GM12878 (cell line): ENCODE measurements around the gene SLC7A5. TPM values are rescaled to one million over a fixed set of nuclear protein-coding genes. Genes with fewer than 3 reads are reported as not detected.

Experiments used
- ATAC-seq: fragments of 200-7000 bp; cut with Tn5 transposase; 3 replicates; pipeline ENCODE4 v1.9.1; 2020; ENCODE audit warnings: mild to moderate bottlenecking, moderate library complexity
- BruUV-seq: library from RNA; stranded (reverse); fragments of 400-500 nt; replicated peaks from 2 replicates; lab custom pipeline; 2021; lab: Mats Ljungman, UMichigan
- CTCF ChIA-PET: fragments of 300-600 bp; sonication (Branson Sonifier 250); formaldehyde crosslinking; extraction: SDS; loops from one replicate; lab custom pipeline; 2021; ENCODE audit warnings: inconsistent platforms; lab: Yijun Ruan, JAX
- POLR2A ChIA-PET: fragments of 350-600 bp; formaldehyde crosslinking; extraction: SDS; loops from one replicate; lab custom pipeline; 2021; ENCODE audit warnings: inconsistent platforms; lab: Charles Lee
- RAD21 ChIA-PET: fragments of 300-600 bp; sonication (Branson Sonifier 250); formaldehyde crosslinking; loops from one replicate; lab custom pipeline; 2023; ENCODE audit warnings: antibody characterized with exemption; ENCODE audit not compliant: unreplicated experiment; lab: Charles Lee
- SMC1A ChIA-PET: fragments of 300-600 bp; sonication (Branson Sonifier 250); formaldehyde crosslinking; loops from one replicate; lab custom pipeline; 2023; ENCODE audit not compliant: unreplicated experiment, uncharacterized antibody; lab: Charles Lee
- DNase-seq: peaks from one replicate; pipeline ENCODE4 v3.0.0-alpha.2; 2011; ENCODE audit warnings: low read depth, low spot score
- FAIRE-seq: peaks from 3 replicates; lab custom pipeline; 2011; peaks lifted over from hg19 to GRCh38; lab: Jason Lieb, UNC
- H2AFZ ChIP-seq: 2 replicates; pipeline ENCODE4 v1.6.0; 2011; ENCODE audit warnings: low read depth, low read length, control low read depth; ENCODE audit not compliant: control insufficient read depth
- H3K27ac ChIP-seq: 2 replicates; pipeline ENCODE4 v1.5.1; 2011; ENCODE audit warnings: control low read depth; ENCODE audit not compliant: control insufficient read depth, insufficient read depth
- H3K27me3 ChIP-seq, 2 experiments: replicated peaks in 1 of 2; 2 replicates each; pipeline versions ENCODE4 v1.6.0 to v1.6.1; 2011; ENCODE audit warnings: low read length in 1 of 2; ENCODE audit not compliant: control insufficient read depth in 2 of 2, insufficient read depth in 2 of 2
- H3K36me3 ChIP-seq, 2 experiments: 2 replicates each; pipeline ENCODE4 v1.5.1; 2011; ENCODE audit warnings: low read length in 1 of 2; ENCODE audit not compliant: control insufficient read depth in 2 of 2, insufficient read depth in 2 of 2
- H3K4me1 ChIP-seq: 2 replicates; pipeline ENCODE4 v1.6.1; 2011; ENCODE audit warnings: mild to moderate bottlenecking, low read length, moderate library complexity, mixed read lengths; ENCODE audit not compliant: control insufficient read depth, insufficient read depth
- H3K4me2 ChIP-seq: 2 replicates; pipeline ENCODE4 v1.6.0; 2011; ENCODE audit warnings: control low read depth; ENCODE audit not compliant: control insufficient read depth, insufficient read depth
- H3K4me3 ChIP-seq: fragments of 200-600 bp; sonication (generic); 2 replicates; pipeline ENCODE4 v1.5.1; 2016
- H3K79me2 ChIP-seq: 2 replicates; pipeline ENCODE4 v1.6.0; 2011; ENCODE audit warnings: low read length; ENCODE audit not compliant: control insufficient read depth, insufficient read depth
- H3K9ac ChIP-seq: 2 replicates; pipeline ENCODE4 v1.8.0; 2011; ENCODE audit warnings: low read length, control low read depth, mixed read lengths; ENCODE audit not compliant: control insufficient read depth, insufficient read depth
- H3K9me3 ChIP-seq: replicated peaks from 3 replicates; pipeline ENCODE4 v1.5.1; 2011; ENCODE audit warnings: mild to moderate bottlenecking, low read length; ENCODE audit not compliant: control insufficient read depth, insufficient read depth
- H4K20me1 ChIP-seq: 2 replicates; pipeline ENCODE4 v1.6.0; 2011; ENCODE audit not compliant: control insufficient read depth, insufficient read depth
- KLF5 ChIP-seq: fragments of 450-650 bp; IDR thresholded peaks from 2 replicates; pipeline ENCODE4 v1.6.1; 2014; ENCODE audit warnings: mild to moderate bottlenecking; ENCODE audit not compliant: partially characterized antibody
- PAX8 ChIP-seq: fragments of 450-650 bp; IDR thresholded peaks from 2 replicates; pipeline ENCODE4 v1.6.1; 2017; ENCODE audit warnings: mild to moderate bottlenecking, moderate library complexity
- POLR2A ChIP-seq: IDR thresholded peaks from 2 replicates; pipeline ENCODE4 v1.6.1; 2011; ENCODE audit warnings: low read depth, mild to moderate bottlenecking, low read length
- POLR2AphosphoS5 ChIP-seq: IDR thresholded peaks from 2 replicates; pipeline ENCODE4 v1.6.1; 2011; ENCODE audit warnings: mild to moderate bottlenecking, low read length, inconsistent platforms
- RAD51 ChIP-seq: fragments of 450-650 bp; IDR thresholded peaks from 2 replicates; pipeline ENCODE4 v1.6.1; 2016; ENCODE audit warnings: moderate library complexity, mild to moderate bottlenecking, inconsistent platforms
- WGBS: methylation state at CpG from one replicate; pipeline ENCODE4 v1.1.6; 2016; ENCODE audit warnings: low lambda C conversion rate; ENCODE audit not compliant: insufficient replicate concordance, insufficient coverage; ENCODE audit errors: missing lambda C conversion rate; 5-methylcytosine and 5-hydroxymethylcytosine counted together
- in situ Hi-C: fragments of 300-500 bp; cut with MboI; formaldehyde crosslinking; loops from 9 replicates; pipeline ENCODE4 v1.14.3; 2018; ENCODE audit warnings: mixed read lengths
- intact Hi-C: fragments of 100-400 bp; cut with micrococcal nuclease; formaldehyde crosslinking; loops from one replicate; pipeline ENCODE4 v1.14.2; 2022; ENCODE audit not compliant: unreplicated experiment
- polyA plus RNA-seq, 11 experiments: library from polyadenylated mRNA; depleted of rRNA in 4 of 11; unstranded in 6 of 11; stranded (reverse) in 5 of 11; fragments of >200 nt; fragmentation: Nextera tagmentation in 4 of 11; fragmentation: Illumina TruSeq in 1 of 11; extraction: Ambion mirVana in 4 of 11; extraction: Trizol in 1 of 11; gene quantifications; 1 replicate in 1 of 11; 2 replicates in 10 of 11; pipeline versions ENCODE4 v1.2.1 to v1.2.3, GENCODE V29; 2011 to 2016; ENCODE audit warnings: inconsistent platforms in 2 of 11, missing spikeins in 2 of 11, low read depth in 1 of 11
- total RNA-seq, 4 experiments: library from RNA; depleted of rRNA in 3 of 4; stranded (reverse); fragments of >200 nt in 3 of 4; fragmentation: Illumina TruSeq in 1 of 4; extraction: Trizol in 1 of 4; gene quantifications; 2 replicates each; pipeline versions ENCODE4 v1.2.1 to v1.2.3, GENCODE V29; 2013 to 2021
- TF ChIP-seq, protein P1 (sequence below): fragments of 450-650 bp; IDR thresholded peaks from 2 replicates; pipeline ENCODE4 v1.6.1; 2017; ENCODE audit warnings: mild to moderate bottlenecking, moderate library complexity

SLC7A5 gene
- total and polyA plus RNA-seq, 10 of the 15 experiments (the other 5 are each of a cell fraction or from before 2014, with no cell fraction given) = 2.3 to 101 (median 35.8) TPM

- TF ChIP-seq PAX8 (no peak), KLF5 (no peak)
- H3K9ac ChIP-seq = no peak overlapping the region
- no peak overlapping the region for H3K4me3 ChIP-seq
- H3K79me2 ChIP-seq = peaks cover 27% of the 10 kb centered on the region
- intact Hi-C loops = no loop called here
- ChIA-PET RAD21 (interaction anchor here (0.6 to 5.5 kb wide), 10 partner anchors 9 to 76 kb away, joined by 3 to 102 read pairs (median 11); partner anchors contain the start of gene SLC7A5), POLR2A (interaction anchor here (0.6 to 1.5 kb wide), 4 partner anchors 23 to 72 kb away, joined by 3 to 7 read pairs (median 5); no protein-coding TSS in a partner anchor), CTCF (interaction anchor here (0.8 to 9.8 kb wide), 22 partner anchors 10 to 587 kb away, joined by 3 to 213 read pairs (median 4); partner anchors contain the start of gene SLC7A5), SMC1A (interaction anchor here (0.8 to 7.4 kb wide), 9 partner anchors 10 to 69 kb away, joined by 3 to 122 read pairs (median 7); partner anchors contain the start of gene SLC7A5)
- FAIRE-seq (no peak), ATAC-seq (no peak), DNase-seq (no peak)
- in situ Hi-C loops = no loop called here
- no peaks in the 10 kb centered on the region for H3K27me3 ChIP-seq
- no peaks in the 10 kb centered on the region; the same call in 1 of the 2 replicates for H4K20me1 ChIP-seq
- peaks cover 27 to 58% of the 10 kb centered on the region in 2 experiments for H3K36me3 ChIP-seq
- no peak overlapping the region for H3K27ac ChIP-seq
- no peak overlapping the region for H2AFZ ChIP-seq
- TSS peak; percentile 27 for BruUV-seq
- no peak overlapping the region for H3K4me2 ChIP-seq
- H3K4me1 ChIP-seq = peaks cover 14% of the 10 kb centered on the region
- 94% methylated on average over 18 of the region's 18 CpGs for WGBS
- H3K9me3 ChIP-seq = no peaks in the 10 kb centered on the region
Measured at GRCh38 chr16:87848676-87849345, 20.5 kb downstream of the SLC7A5 start.

- no peaks in the 10 kb centered on the region; the same call in 1 of the 2 replicates for H4K20me1 ChIP-seq
- H3K9me3 ChIP-seq = no peaks in the 10 kb centered on the region
Measured at GRCh38 chr16:87847785-87848675, 21.3 kb downstream of the SLC7A5 start.

More at GRCh38 chr16:87847785-87848675, 21.3 kb downstream of the SLC7A5 start:
- ATAC-seq (no peak), DNase-seq (no peak), FAIRE-seq (no peak)
- no peak overlapping the region for H3K4me2 ChIP-seq
- intact Hi-C loops = no loop called here
- ChIA-PET CTCF (interaction anchor here (0.6 to 9.8 kb wide), 11 partner anchors 21 to 68 kb away, joined by 3 to 213 read pairs (median 16); partner anchors contain the start of gene SLC7A5), POLR2A (interaction anchor here (1.0 kb wide), 1 partner anchor 12 kb away, joined by 3 read pairs; no protein-coding TSS in a partner anchor), SMC1A (interaction anchor here (0.9 to 7.4 kb wide), 4 partner anchors 21 to 69 kb away, joined by 3 to 122 read pairs (median 8); partner anchors contain the start of gene SLC7A5), RAD21 (interaction anchor here (2.5 to 2.7 kb wide), 2 partner anchors 17 to 27 kb away, joined by 15 to 22 read pairs; no protein-coding TSS in a partner anchor)
- H2AFZ ChIP-seq = no peak overlapping the region
- 97% methylated on average over 28 of the region's 28 CpGs for WGBS
- H3K4me3 ChIP-seq = no peak overlapping the region
- no TSS peak for BruUV-seq
- H3K36me3 ChIP-seq = peaks cover 27 to 63% of the 10 kb centered on the region in 2 experiments
- peaks cover 22% of the 10 kb centered on the region for H3K79me2 ChIP-seq
- TF ChIP-seq POLR2A (peak; percentile 48; the same call in 1 of the 2 replicates), POLR2AphosphoS5 (peak; percentile 42; the same call in 1 of the 2 replicates), RAD51 (peak; percentile 28; the same call in 1 of the 2 replicates)
- TF ChIP-seq, protein P1, sequence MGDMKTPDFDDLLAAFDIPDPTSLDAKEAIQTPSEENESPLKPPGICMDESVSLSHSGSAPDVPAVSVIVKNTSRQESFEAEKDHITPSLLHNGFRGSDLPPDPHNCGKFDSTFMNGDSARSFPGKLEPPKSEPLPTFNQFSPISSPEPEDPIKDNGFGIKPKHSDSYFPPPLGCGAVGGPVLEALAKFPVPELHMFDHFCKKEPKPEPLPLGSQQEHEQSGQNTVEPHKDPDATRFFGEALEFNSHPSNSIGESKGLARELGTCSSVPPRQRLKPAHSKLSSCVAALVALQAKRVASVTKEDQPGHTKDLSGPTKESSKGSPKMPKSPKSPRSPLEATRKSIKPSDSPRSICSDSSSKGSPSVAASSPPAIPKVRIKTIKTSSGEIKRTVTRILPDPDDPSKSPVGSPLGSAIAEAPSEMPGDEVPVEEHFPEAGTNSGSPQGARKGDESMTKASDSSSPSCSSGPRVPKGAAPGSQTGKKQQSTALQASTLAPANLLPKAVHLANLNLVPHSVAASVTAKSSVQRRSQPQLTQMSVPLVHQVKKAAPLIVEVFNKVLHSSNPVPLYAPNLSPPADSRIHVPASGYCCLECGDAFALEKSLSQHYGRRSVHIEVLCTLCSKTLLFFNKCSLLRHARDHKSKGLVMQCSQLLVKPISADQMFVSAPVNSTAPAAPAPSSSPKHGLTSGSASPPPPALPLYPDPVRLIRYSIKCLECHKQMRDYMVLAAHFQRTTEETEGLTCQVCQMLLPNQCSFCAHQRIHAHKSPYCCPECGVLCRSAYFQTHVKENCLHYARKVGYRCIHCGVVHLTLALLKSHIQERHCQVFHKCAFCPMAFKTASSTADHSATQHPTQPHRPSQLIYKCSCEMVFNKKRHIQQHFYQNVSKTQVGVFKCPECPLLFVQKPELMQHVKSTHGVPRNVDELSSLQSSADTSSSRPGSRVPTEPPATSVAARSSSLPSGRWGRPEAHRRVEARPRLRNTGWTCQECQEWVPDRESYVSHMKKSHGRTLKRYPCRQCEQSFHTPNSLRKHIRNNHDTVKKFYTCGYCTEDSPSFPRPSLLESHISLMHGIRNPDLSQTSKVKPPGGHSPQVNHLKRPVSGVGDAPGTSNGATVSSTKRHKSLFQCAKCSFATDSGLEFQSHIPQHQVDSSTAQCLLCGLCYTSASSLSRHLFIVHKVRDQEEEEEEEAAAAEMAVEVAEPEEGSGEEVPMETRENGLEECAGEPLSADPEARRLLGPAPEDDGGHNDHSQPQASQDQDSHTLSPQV = no peak
- in situ Hi-C loops = no loop called here
- H3K27me3 ChIP-seq = no peaks in the 10 kb centered on the region
- H3K27ac ChIP-seq = no peak overlapping the region
- H3K9ac ChIP-seq = no peak overlapping the region
- peaks cover 9% of the 10 kb centered on the region for H3K4me1 ChIP-seq
